AG10803 (cell line): Measurements from ENCODE around the gene YRDC.

Experiments
- DNase-seq: peaks from one replicate; pipeline ENCODE4 v3.0.0; 2010; ENCODE audit warnings: low read depth
- H3K4me3 ChIP-seq: 2 replicates; pipeline ENCODE4 v1.5.1; 2011; ENCODE audit warnings: mild to moderate bottlenecking, low read length, control low read depth
- TF ChIP-seq, protein P1 (sequence below): conservative IDR thresholded peaks from 2 replicates; pipeline ENCODE4 v1.5.1; 2011; ENCODE audit warnings: mild to moderate bottlenecking, low read length, control low read depth, inconsistent platforms

Gene YRDC, protein sequence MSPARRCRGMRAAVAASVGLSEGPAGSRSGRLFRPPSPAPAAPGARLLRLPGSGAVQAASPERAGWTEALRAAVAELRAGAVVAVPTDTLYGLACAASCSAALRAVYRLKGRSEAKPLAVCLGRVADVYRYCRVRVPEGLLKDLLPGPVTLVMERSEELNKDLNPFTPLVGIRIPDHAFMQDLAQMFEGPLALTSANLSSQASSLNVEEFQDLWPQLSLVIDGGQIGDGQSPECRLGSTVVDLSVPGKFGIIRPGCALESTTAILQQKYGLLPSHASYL

DNA sequence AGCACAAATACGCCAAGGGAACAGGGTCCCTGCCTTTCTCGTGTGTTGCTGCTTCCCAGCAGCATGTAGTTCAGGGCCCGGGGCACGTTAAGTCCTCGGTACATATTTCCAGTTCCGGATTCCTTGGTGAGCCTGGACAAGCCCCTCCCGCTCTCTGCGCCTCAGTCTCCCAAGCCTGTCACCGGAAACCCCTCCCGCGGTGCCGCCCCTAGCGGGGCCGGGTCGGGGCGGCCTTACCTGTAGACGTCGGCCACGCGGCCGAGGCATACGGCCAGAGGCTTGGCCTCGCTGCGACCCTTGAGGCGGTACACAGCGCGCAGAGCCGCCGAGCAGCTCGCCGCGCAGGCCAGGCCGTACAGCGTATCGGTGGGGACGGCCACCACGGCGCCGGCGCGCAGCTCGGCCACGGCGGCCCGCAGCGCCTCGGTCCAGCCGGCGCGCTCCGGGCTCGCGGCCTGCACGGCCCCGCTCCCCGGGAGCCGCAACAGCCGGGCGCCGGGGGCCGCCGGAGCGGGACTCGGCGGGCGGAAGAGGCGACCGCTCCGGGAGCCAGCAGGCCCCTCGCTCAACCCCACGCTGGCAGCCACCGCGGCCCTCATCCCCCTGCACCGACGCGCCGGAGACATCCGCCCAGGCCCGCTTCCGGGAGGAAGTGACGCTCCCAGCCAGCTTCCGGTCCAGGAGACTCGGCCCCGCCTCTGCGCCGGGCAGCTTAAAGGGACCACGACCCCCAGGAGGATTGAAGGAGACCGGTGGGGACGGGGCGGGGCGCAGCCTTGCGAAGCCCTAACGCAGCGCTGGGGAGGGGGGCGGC, at the start of gene YRDC, which contains the start of gene C1orf122:
Gene YRDC (minus strand): TSS at position 654 of the 814 bp plus-strand sequence. CDS start 28 bp downstream, at position 626.
Gene C1orf122 (plus strand): TSS at position 236 of the 814 bp plus-strand sequence. CDS start 615 bp downstream, outside the sequence.
- DNase-seq: peak; percentile 91
- H3K4me3 ChIP-seq: peak within 1 kb of the TSS; percentile 80
- TF ChIP-seq, protein P1, sequence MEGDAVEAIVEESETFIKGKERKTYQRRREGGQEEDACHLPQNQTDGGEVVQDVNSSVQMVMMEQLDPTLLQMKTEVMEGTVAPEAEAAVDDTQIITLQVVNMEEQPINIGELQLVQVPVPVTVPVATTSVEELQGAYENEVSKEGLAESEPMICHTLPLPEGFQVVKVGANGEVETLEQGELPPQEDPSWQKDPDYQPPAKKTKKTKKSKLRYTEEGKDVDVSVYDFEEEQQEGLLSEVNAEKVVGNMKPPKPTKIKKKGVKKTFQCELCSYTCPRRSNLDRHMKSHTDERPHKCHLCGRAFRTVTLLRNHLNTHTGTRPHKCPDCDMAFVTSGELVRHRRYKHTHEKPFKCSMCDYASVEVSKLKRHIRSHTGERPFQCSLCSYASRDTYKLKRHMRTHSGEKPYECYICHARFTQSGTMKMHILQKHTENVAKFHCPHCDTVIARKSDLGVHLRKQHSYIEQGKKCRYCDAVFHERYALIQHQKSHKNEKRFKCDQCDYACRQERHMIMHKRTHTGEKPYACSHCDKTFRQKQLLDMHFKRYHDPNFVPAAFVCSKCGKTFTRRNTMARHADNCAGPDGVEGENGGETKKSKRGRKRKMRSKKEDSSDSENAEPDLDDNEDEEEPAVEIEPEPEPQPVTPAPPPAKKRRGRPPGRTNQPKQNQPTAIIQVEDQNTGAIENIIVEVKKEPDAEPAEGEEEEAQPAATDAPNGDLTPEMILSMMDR: no peak

DNA sequence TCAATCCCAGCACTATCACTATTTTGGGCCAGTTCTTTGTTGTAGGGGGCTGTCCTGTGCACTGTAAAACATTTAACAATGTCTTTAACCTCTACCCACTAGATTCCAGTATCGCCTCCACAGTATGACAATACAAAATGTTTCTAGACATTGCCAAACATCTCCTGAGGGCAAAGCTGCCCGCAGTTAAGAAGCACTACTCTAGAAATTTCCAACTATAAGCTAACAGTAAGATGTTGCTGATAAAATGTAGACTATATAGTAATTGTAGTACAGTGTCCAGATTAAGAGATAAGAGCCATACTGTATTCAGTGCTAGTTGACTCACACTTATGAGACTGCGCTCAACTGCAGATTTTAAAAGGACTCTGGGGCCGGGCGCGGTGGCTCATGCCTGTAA, 46.4 kb upstream of the YRDC start:
- TF ChIP-seq, protein P1: no peak
- DNase-seq: no peak

DNA sequence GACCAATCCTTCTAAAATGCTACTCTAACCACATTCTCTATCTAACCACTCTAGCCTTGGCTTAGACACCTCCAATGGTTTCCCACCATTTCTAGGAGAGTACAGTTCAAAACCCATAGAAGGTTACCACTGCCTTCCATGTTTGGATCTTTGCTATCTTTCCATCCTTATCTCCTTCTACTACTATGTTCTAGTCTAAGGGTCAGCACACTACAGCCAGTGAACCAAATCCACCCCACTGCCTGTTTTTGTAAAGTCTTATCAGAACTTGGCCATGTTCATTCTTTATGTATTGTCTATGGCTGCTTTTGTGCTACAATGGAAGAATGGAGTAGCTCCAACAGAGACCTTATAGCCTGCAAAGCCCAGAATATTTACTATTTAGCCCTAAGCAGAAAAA, 45.1 kb upstream of the YRDC start:
- no peak overlapping the region for H3K4me3 ChIP-seq
- TF ChIP-seq, protein P1: no peak
- DNase-seq: no peak

More for the DNA sequence above, 46.4 kb upstream of the YRDC start:
- no peak overlapping the region for H3K4me3 ChIP-seq

DNA sequence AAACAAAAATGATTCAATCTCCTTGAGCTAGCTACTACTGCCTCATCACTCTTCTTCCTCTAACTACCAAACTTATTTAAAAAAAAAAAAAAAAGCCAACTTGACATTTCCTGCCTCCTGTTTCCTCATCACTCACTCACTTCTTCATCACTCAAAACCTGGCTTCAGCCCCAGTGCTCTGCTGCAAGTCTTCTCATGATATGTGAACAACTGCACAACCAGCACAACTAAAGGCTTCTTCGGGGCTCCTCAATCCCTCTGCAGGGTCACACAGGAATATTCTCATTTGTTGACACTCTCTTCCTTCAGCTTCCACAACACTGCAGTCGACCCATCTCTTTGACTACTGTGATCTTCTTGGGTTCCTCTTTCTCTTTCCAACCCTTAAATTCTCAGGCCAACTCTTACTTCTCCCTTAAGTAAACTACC, 43.8 kb upstream of the YRDC start:
- peak; percentile 32 for DNase-seq
- no peak overlapping the region for H3K4me3 ChIP-seq
- TF ChIP-seq, protein P1: no peak

DNA sequence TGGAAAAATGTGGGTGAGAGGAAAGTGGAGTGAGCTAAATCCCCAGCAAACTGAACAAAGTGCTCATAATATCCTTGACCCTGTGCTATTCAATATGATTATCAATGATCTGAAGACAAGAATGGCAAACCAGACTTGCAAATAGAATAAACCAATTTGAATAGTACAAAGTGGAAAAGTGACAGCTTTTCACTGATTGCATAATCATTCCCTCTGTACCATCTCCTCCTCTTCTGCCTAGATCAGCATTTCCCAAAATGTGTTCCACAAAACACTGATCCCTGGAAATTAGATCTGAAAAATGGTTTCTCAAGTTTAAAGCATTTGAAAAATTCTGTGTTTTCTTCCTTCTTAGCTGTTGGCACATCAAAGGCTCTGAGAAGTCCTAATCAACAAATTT, 43.3 kb upstream of the YRDC start:
- no peak overlapping the region for H3K4me3 ChIP-seq
- no peak for DNase-seq
- TF ChIP-seq, protein P1: no peak

DNA sequence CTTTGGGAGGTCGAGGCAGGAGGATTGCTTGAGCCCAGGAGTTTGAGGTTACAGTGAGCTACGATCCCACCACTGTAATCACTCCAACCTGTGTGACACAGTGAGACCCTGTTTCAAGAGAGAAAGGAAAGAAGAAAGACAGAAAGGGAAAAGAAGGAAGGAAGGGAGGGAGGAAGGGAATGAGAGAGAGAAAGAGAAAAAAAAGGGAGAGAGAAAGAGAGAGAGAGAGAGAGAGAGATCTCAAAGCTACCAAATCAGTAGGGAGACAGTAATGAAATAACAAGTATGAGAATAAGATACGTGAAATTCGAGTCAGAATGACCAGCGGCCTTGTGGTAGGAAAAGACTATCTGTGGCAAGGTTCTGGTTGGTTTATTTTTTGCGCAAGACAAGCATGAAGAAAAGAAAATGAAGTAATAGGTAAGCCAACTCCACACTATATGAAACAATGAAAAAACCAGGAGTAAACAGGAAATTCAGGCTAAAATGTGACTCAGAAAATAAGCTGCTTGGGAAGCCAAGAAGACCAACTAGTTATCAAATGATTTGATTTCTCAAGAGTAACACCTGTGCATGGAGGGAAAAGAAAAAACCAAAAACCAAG, 42.4 kb upstream of the YRDC start:
- no peak overlapping the region for H3K4me3 ChIP-seq
- TF ChIP-seq, protein P1: no peak
- no peak for DNase-seq
